GM12801 (cell line): ENCODE measurements around the gene IAH1.

ENCODE experiments used
- CTCF ChIP-seq: IDR thresholded peaks from one replicate; pipeline ENCODE4 v1.5.1; 2011; ENCODE audit warnings: control low read depth; ENCODE audit not compliant: insufficient read length; ENCODE audit errors: extremely low read depth

Gene IAH1

GRCh38 chr2:9527995-9528787 is 53.8 kb downstream of the IAH1 start:
- TF ChIP-seq CTCF = no peak

- TF ChIP-seq CTCF = no peak
These were observed 58.1 kb downstream of the IAH1 start for GRCh38 chr2:9532421-9532820.

GRCh38 chr2:9533663-9534062 is 59.3 kb downstream of the IAH1 start:
- no peak for TF ChIP-seq CTCF

- TF ChIP-seq CTCF = no peak
These were observed 60.8 kb downstream of the IAH1 start for GRCh38 chr2:9535177-9535576.

- no peak for TF ChIP-seq CTCF
These were observed 62.2 kb downstream of the IAH1 start for GRCh38 chr2:9536504-9536903.

- no peak for TF ChIP-seq CTCF
These were observed 63.7 kb downstream of the IAH1 start for GRCh38 chr2:9538000-9538507.
